HepG2 (cell line): ENCODE data around the gene INTS14.

Experiments used
- GATAD1 ChIP-seq: IDR thresholded peaks from 2 replicates; pipeline ENCODE4 v1.6.1; 2016; ENCODE audit warnings: missing genetic modification reagents, missing compliant biosample characterization
- ZBTB1 ChIP-seq: sonication (generic); formaldehyde crosslinking; IDR thresholded peaks from 2 replicates; pipeline ENCODE4 v1.4.0; 2020; ENCODE audit warnings: missing genetic modification reagents, borderline replicate concordance
- TF ChIP-seq, protein P1 (sequence below), 2 experiments: IDR thresholded peaks; 2 replicates each; pipeline ENCODE4 v1.6.1; 2011 to 2012; ENCODE audit warnings: low read length in 2 of 2, borderline replicate concordance in 1 of 2, low read depth in 1 of 2, mild to moderate bottlenecking in 1 of 2, moderate library complexity in 1 of 2

DNA sequence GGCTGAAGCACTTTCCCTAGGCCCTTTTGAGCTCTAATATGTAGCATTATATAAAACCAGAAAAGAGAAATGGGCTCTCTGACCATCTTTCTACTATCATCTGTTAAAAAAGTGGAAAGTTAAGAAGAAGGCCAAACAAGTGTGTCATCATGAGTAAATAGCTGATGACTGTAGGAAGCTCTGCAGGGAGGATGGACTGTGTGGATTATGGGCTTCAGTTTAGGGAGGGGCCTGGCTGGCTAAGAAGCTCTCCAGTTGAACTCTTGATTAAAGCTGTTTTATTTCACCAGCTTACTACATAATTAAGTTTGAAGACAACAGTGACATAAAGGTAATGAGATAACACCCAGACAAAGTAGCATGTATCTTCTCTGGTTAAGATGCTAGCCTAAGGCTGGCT lies 30.6 kb downstream of the INTS14 start:
- TF ChIP-seq ZBTB1 (CRISPR knock-in tag), result no peak
- no peak for TF ChIP-seq GATAD1
- TF ChIP-seq, protein P1, sequence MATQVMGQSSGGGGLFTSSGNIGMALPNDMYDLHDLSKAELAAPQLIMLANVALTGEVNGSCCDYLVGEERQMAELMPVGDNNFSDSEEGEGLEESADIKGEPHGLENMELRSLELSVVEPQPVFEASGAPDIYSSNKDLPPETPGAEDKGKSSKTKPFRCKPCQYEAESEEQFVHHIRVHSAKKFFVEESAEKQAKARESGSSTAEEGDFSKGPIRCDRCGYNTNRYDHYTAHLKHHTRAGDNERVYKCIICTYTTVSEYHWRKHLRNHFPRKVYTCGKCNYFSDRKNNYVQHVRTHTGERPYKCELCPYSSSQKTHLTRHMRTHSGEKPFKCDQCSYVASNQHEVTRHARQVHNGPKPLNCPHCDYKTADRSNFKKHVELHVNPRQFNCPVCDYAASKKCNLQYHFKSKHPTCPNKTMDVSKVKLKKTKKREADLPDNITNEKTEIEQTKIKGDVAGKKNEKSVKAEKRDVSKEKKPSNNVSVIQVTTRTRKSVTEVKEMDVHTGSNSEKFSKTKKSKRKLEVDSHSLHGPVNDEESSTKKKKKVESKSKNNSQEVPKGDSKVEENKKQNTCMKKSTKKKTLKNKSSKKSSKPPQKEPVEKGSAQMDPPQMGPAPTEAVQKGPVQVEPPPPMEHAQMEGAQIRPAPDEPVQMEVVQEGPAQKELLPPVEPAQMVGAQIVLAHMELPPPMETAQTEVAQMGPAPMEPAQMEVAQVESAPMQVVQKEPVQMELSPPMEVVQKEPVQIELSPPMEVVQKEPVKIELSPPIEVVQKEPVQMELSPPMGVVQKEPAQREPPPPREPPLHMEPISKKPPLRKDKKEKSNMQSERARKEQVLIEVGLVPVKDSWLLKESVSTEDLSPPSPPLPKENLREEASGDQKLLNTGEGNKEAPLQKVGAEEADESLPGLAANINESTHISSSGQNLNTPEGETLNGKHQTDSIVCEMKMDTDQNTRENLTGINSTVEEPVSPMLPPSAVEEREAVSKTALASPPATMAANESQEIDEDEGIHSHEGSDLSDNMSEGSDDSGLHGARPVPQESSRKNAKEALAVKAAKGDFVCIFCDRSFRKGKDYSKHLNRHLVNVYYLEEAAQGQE (IDR thresholded peaks at IDR 0.05; ENCODE audit: borderline replicate concordance in 1 of 2, low read depth in 1 of 2, low read length in 2 of 2), result no peak
